HepG2 (cell line): Measurements from ENCODE around the gene PLB1.

Experiments used
- CTCF ChIP-seq: sonication (generic); formaldehyde crosslinking; IDR thresholded peaks from 2 replicates; pipeline ENCODE4 v1.5.0; 2020; ENCODE audit warnings: mild to moderate bottlenecking, missing genetic modification reagents, moderate library complexity
- ZNF709 ChIP-seq: sonication (generic); formaldehyde crosslinking; IDR thresholded peaks from 2 replicates; pipeline ENCODE4 v1.5.0; 2020; ENCODE audit warnings: mild to moderate bottlenecking, missing genetic modification reagents

GRCh38 chr2:28640260-28640907, 144.5 kb downstream of the PLB1 start:
- TF ChIP-seq CTCF (CRISPR knock-in tag) (no peak), ZNF709 (CRISPR knock-in tag) (no peak)
